Activated gamma-delta T cell treated with anti-CD3 and anti-CD28 coated beads, Interleukin-2, amount 50 U/mL, for 16 hours (primary cell): ENCODE data around the gene LYZL2.
"Not testable (repeated sequence)": the region's sequence is repeated elsewhere in the genome, so short reads cannot be mapped to it uniquely, and the experiment has no call there.

Experiments
- DNase-seq: peaks from one replicate; pipeline ENCODE4 v3.0.0-alpha.2; 2020; ENCODE audit warnings: low read depth

The LYZL2 gene

DNA sequence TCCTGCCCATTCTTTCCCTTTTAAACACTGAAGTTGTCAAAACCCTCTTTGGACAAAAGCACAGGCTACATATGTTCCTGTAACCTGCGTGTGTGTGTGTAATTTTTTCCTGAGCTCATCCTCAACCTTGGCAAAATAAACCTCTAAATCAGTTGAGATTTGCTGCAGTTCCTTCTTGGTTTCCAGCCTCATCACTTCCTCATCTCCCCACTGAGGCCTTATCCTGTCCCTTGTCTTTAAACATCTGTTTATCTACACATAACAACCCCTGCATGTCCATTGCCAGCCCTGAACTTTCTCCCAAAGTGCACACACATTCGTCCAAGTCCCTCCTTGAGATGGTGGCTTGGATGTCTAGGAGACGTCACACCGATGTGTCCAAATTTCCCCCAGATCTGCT lies 35.5 kb downstream of the LYZL2 start:
- no peak for DNase-seq

DNA sequence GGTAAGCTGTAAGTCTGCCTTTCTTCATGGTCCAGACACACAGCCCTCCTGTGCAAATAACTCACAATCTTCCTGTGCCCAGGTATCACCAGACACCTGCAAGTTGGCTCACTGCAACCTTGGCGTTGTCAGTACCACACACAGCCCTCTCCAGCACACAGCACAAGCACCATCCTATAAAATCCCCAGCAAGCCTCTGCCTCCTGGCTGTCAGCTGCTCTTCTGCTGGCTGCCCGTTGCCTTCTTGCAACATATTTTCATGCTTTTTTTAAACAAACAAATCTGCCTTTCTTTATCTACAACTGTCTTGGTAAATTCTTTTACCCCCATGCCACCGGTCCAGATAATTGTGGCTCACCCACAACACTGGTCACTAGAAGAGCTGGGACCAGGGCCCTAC lies 36.8 kb downstream of the LYZL2 start:
- not testable (repeated sequence) for DNase-seq

DNA sequence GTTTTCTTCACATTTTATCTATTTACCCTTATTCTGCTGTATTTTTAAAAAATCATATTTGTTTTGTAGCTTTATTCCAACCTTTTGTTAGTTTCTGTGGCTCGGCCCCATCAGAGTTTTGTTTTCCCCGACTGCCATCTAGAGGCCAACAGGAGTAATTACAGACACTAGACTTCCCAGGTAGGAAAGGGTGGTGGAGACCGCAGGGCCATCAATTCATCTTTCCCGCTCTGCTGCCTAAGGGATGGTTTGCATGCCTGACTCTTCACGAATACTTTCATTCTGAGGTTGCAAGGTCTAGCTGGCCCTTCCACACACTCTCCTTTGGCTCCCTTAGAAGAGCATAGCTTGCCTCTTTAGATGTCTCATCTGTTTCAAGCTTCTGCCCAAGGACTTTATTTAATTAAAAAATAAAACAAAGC lies 38.3 kb downstream of the LYZL2 start:
- DNase-seq = peak; percentile 32

DNA sequence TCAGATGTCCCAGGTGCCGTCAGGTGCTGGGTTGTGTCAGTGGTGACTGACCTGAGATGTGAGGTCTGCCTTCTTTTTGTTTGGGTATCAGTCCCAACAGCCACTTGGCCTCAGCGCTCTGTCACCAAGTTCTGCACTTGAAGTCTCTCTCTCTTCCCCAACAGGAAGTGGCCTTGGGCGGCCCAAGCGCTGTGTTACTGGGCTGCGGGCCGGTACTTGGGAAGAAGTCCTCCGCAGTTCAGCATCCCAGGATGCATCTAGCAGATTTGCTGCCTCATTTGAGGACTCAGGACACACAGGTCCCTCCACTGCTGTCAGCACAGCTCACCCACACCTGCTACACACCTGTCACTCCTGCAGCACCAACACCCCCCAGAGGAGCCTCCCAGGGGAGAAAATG lies 40.1 kb downstream of the LYZL2 start:
- no peak for DNase-seq

DNA sequence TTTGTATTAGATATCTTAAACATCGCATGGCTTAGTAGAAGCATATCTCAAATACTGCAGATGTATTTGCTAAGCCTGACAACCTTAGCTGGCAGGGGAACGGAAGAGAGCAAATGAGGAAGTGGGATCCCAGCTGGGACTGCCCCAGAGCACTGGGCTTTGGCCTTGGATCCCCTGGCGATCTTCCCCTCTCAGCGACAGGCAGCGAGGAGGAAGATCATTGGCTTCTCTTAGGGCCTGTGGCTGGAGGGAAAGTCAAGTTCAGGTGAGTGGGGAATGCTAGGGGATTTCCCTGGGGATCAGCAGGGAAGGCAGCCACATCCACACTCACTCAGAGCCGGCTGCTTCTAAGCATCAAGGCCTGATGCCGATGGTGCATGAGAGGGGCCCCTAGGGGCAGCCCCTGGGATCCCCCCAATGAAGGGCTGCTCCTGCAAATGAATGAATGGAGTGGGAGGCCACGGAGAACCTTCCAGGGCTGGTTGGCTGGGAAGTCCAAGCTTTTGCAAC lies 42.0 kb downstream of the LYZL2 start:
- DNase-seq = no peak

DNA sequence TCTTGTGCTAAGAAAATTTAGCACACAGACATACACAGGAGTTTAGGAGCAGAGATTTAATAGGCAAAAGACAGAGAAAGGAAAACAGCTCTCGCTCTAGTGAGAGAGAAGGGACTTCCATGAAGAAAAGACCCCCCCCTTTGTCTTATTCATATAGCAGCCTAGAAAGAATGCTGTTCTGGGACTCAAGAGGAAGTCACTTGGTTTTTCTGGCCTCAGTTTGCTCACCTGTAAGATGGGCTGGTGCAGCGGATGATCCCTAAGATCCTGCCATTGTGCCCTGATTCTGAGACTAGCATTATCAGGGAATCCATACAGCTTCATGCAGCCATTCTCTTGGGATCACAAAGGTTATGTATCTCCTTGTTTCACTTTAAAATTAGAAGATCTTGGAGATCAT lies 42.7 kb downstream of the LYZL2 start:
- DNase-seq = no peak

DNA sequence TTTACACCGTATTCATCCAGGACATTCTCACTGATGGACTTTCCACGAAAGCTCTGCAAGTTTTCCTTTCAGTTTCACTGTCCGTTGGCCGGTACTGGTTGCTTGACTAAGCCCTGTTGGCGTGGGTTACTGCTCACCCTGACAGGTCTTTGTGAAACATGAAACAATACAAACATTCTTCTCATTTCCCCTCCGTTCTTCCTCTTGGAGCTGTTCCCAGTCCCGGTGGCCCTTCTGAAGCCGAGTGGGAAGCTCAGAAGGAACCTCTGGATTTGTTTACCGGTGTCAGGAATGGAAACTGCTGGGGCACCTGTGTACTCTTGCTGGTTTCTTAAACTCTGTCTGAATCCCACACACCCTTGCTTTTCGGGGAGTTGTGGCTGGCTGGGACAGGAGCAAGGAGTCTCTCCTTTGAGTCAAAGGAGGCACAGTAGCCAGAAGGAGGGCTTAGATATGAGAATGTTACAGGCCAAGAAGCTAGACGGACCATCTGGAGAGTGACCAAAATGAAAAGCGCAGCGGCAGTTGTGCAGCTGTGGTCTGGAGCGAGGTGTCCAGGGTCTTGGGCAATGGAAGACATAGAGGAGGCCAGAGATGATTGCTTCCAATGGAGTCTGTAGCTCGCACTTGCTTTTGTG lies 45.7 kb downstream of the LYZL2 start:
- no peak for DNase-seq

DNA sequence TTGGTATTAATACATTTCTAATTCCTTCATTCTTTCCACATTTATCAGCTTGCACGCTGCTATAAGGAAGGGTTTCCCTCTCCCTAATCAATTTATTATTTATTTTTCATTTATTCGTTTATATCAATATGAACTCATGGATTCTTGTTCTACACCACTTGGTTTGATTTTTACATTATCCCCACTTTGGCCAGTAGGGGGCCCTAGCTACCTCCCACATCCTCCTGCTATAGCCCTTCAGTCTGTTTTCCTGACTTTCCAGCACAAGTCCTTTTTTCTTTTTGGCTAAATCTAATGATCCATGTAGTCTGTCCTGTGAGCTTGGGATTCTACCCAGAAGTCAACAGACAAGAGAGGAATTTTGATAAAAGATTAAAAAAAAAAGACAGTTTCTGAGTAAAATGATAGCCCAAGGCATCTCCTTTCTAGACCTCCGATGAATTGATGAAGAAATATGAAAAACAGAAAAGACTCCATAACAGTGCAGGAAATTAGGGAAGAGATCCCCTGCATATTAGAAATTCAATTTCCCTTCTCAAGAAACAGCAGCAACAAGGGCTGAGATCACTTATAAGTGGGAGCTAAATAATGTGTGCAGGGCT lies 47.7 kb downstream of the LYZL2 start:
- no peak for DNase-seq

DNA sequence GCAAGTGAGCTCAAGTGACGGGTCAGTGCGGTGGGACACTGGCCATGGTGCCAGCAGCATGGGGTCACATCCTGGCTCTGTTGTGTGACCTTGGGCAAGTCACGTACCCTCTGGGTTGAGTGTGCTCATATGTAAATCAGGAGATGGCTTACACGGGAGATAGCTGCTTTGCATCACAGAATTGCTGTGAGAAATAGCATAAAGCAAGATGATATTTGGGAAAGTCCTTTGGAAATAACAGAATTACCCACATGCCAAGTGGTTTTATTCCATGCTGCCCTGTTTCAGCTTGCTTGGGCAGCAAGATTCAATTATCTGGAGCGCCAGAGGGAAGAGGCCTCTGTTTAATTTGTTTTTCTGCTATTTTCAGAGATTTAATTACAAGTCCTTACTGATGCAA lies 48.9 kb downstream of the LYZL2 start:
- DNase-seq = no peak

DNA sequence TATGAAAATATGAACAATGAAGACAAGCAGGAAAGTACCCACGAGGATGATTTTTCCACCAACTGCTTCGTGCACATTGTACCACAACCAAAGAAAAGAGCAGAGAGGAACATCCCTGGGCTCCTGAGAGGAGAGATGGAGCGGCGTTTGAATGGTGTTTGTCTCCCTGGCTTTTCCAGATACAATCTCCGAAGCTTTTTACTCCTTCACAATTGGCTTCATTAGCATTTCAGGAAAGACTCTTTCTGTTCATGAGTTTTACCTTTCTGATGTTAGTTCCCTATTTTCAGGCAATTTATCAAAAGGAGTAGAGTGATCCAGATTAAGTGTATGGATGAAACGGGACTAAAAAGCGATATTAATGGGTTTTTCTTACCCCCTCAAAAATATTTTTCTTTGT lies 49.3 kb downstream of the LYZL2 start:
- DNase-seq = no peak

DNA sequence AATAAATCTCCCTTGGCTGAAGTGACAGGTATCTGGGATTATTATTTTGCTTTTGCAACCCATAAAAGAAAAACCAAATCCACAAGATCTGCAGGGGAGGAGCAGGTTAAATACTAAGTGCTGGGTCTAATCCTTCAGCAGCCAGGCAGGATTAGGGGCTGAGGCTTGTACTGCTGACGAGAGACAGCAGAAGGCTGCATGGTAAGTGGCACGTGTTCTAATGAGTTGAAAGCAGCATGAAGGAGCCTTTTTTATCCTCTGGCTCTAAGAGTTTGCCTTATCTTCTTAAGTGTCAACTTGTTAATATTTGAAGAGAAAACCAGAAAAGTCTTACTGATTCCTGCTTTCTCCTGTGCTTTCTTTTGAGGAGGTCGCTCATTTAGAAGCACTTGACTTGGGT lies 50.0 kb downstream of the LYZL2 start:
- no peak for DNase-seq

DNA sequence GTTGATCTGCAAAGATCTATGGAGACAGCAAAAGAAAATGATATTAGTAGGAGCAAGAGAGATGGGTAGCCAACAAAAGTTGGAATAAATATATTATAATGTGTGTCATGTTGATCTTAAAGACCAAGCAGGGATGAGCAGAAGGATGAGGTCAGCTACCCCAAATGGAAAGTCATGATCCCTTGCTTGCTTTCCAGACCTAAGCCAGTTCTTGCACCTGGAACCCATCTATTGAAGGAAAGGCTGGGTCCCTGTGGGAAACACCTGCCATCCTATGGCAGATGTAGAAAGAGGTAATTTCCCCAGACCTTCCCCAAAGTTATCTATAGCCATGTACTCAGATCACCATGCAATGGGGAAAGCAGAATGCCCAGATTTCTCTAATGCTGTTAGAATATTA lies 52.5 kb downstream of the LYZL2 start:
- DNase-seq = no peak

DNA sequence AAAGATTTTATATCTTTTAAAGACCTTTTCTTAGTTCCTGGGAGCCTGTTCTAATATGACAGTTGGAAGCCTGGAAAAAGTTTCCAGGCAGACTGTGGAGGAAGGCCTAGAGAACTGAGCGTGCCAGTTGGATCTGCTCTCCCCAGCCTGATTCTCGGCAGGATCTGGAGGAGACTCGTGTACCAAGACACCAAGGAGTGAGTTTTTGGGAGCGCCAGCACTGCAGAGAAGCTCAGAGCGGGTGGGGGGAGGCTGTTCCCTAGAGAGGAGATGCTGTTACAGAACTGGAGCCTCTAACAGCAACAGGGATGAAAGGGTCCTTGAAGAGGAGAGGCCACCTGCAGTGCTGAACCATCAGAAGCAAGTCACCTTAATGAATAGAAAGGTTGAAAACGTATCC lies 52.9 kb downstream of the LYZL2 start:
- DNase-seq = no peak

DNA sequence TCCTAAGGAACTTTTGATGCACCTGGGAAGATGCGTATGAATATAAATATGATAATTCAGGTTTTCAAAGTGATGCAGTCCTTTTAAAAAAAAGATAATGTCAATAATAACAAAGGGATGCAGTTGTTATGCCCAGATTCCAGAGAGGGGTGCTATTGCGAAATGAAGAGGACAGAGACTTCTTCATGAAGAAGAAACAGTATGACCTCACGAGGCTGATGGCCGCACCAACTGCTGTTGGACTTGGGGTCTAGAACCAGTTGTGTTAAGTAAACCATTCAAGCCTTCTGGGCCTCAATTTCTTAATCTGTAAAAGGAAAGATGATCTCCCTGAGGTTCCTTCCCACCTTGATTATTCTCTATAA lies 55.1 kb downstream of the LYZL2 start:
- DNase-seq = no peak

DNA sequence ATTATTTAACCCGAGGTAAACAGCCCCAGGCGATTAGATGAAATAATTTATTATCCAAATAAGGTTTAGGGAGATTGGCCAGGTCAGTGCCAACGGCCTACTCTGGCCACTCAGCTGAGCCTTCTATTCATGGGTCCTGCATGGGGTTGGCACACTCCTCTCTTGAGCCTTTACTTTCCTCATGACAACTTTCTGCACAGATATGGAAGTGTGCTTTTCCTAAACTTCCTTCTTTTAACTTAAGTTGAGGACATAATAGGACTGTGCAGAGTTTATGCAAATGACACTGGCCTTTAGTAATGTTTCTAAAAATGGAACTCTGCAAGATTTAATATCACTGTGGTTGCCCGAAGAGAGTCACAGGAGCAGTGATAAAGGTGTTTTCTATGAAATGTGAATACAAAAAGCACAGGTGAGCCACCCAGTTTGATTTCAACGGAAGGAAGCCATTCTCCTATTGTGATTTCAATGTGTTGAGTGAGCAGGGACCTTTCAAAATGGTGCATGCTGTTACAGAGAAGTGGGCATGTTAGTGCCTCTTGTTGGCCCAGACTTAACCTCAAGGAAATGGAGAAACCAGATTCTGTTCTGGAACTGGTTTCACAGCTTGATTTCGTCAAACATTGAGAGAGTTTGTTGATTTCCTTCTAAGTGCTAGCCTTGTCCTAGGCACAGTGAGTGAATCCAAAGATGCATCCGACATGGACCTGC lies 55.7 kb downstream of the LYZL2 start:
- DNase-seq = no peak

DNA sequence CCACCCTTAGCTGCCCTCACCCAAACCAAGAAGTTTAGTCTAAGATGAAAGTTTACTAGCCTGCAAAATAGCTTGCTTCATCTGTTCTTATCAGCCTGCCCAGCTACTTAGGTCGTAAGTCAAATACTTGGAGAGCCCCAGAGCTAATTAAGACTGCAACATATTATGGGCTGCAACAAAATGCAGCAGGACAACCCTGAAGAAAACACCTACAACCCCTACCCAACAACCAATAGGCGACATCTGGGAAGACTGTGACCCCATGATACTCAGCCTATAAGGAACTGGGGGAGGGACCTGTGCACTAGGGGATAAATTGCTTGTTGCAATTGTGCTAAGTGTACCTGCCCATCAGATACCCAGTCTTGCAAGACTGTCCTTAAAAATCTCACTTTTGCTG lies 64.1 kb downstream of the LYZL2 start:
- DNase-seq = no peak

DNA sequence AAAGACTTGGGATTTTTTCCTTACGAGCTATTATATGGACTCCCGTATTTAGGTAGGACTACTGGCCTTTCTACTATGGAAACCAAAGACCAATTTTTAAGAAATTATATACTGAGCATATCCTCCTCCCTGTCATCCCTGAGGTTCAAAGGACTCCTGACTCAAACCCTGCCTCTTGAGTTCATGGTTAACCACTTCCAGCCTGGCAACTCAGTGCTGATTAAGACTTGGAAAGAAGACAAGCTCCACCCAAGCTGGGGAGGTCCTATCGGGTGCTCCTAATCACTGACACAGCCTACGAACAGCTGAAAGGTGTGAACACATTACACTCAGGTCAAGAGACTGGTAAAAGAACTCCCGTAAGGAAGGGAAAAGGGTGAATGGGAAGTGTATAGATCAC lies 66.8 kb downstream of the LYZL2 start:
- no peak for DNase-seq
